ENCODE measurements around the gene DDIT3. TPM values are rescaled to one million over a fixed set of nuclear protein-coding genes. Genes with fewer than 3 reads are reported as not detected.

The DDIT3 gene
- total RNA-seq, 1 experiment from 2014 or later: 61.9 TPM

DNA sequence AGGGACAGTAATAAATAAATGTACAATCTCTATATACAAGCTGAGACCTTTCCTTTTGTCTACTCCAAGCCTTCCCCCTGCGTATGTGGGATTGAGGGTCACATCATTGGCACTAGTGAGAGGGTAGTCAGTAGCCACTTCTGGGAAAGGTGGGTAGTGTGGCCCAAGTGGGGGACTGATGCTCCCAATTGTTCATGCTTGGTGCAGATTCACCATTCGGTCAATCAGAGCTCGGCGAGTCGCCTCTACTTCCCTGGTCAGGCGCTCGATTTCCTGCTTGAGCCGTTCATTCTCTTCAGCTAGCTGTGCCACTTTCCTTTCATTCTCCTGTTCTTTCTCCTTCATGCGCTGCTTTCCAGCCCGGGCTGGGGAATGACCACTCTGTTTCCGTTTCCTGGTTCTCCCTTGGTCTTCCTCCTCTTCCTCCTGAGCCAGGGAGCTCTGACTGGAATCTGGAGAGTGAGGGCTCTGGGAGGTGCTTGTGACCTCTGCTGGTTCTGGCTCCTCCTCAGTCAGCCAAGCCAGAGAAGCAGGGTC, 3.6 kb downstream of the DDIT3 start:
- intact Hi-C loops (cut with micrococcal nuclease; ENCODE audit: unreplicated experiment): no loop called here
- peaks cover 27% of the 10 kb centered on the region for H3K4me1 ChIP-seq (ENCODE audit: insufficient read depth, low read length, poor library complexity, severe bottlenecking)
- TF ChIP-seq, protein P1, sequence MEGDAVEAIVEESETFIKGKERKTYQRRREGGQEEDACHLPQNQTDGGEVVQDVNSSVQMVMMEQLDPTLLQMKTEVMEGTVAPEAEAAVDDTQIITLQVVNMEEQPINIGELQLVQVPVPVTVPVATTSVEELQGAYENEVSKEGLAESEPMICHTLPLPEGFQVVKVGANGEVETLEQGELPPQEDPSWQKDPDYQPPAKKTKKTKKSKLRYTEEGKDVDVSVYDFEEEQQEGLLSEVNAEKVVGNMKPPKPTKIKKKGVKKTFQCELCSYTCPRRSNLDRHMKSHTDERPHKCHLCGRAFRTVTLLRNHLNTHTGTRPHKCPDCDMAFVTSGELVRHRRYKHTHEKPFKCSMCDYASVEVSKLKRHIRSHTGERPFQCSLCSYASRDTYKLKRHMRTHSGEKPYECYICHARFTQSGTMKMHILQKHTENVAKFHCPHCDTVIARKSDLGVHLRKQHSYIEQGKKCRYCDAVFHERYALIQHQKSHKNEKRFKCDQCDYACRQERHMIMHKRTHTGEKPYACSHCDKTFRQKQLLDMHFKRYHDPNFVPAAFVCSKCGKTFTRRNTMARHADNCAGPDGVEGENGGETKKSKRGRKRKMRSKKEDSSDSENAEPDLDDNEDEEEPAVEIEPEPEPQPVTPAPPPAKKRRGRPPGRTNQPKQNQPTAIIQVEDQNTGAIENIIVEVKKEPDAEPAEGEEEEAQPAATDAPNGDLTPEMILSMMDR (conservative IDR thresholded peaks at IDR 0.05; ENCODE audit: low read depth, low read length): no peak
- TF ChIP-seq EZH2 (IDR thresholded peaks at IDR 0.05; ENCODE audit: borderline replicate concordance, low read depth, low read length, poor library complexity, severe bottlenecking): no peak
- H3K36me3 ChIP-seq (ENCODE audit: insufficient read depth, low read length, poor library complexity, severe bottlenecking): peaks cover 84% of the 10 kb centered on the region
- DNase-seq (ENCODE audit: low spot score): no peak
- H3K27me3 ChIP-seq (replicated peaks; ENCODE audit: insufficient read depth, low read depth, low read length, poor library complexity): no peaks in the 10 kb centered on the region
- POLR2A ChIA-PET (ENCODE audit: low non-redundant PET): no interaction called here
- BruUV-seq (replicated peaks): no TSS peak
- H3K9me3 ChIP-seq (ENCODE audit: low read depth, low read length, poor library complexity, severe bottlenecking): no peaks in the 10 kb centered on the region
- CTCF ChIA-PET: no interaction called here
- H3K4me3 ChIP-seq (ENCODE audit: low read depth, low read length, poor library complexity, severe bottlenecking): no peak overlapping the region
- H3K27ac ChIP-seq (ENCODE audit: low read depth, low read length, poor library complexity, severe bottlenecking): peak overlapping the region; percentile 43

DNA sequence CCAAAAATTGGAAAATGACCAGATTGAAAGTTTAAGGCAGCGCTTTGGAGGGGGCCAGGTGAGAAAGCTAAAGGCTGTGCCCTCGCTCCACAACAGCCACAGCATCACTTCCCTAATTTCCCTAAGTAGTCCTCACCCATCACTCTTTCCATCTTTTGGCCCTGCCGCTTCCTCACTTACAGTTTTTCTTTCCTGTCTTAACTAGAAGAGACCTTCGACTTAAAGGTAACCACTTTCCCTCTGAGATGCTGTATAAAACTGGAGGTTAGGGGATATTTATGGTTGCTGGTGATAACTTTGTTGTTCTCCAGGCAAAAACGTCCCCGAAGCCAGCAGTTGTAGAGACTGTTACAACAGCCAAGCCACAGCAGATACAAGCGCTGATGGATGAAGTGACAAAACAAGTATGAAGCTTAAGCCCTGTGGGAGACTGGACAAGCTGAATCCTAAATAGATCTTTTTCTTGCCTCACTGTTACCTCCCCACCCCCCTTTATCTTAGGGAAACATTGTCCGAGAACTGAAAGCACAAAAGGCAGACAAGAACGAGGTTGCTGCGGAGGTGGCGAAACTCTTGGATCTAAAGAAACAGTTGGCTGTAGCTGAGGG, 4.3 kb downstream of the DDIT3 start:
- TSS peak; percentile 26 for BruUV-seq (replicated peaks)
- CTCF ChIA-PET: no interaction called here
- DNase-seq (ENCODE audit: low spot score): no peak
- intact Hi-C loops (cut with micrococcal nuclease; ENCODE audit: unreplicated experiment): no loop called here
- H3K36me3 ChIP-seq (ENCODE audit: insufficient read depth, low read length, poor library complexity, severe bottlenecking): peaks cover 91% of the 10 kb centered on the region
- H3K27me3 ChIP-seq (replicated peaks; ENCODE audit: insufficient read depth, low read depth, low read length, poor library complexity): no peaks in the 10 kb centered on the region
- no peak overlapping the region for H3K4me3 ChIP-seq (ENCODE audit: low read depth, low read length, poor library complexity, severe bottlenecking)
- H3K9me3 ChIP-seq (ENCODE audit: low read depth, low read length, poor library complexity, severe bottlenecking): no peaks in the 10 kb centered on the region
- POLR2A ChIA-PET (ENCODE audit: low non-redundant PET): no interaction called here
- H3K4me1 ChIP-seq (ENCODE audit: insufficient read depth, low read length, poor library complexity, severe bottlenecking): peaks cover 21% of the 10 kb centered on the region
- peak overlapping the region; percentile 43 for H3K27ac ChIP-seq (ENCODE audit: low read depth, low read length, poor library complexity, severe bottlenecking)
- TF ChIP-seq EZH2 (IDR thresholded peaks at IDR 0.05; ENCODE audit: borderline replicate concordance, low read depth, low read length, poor library complexity, severe bottlenecking): no peak
- TF ChIP-seq, protein P1 (conservative IDR thresholded peaks at IDR 0.05; ENCODE audit: low read depth, low read length): no peak

DNA sequence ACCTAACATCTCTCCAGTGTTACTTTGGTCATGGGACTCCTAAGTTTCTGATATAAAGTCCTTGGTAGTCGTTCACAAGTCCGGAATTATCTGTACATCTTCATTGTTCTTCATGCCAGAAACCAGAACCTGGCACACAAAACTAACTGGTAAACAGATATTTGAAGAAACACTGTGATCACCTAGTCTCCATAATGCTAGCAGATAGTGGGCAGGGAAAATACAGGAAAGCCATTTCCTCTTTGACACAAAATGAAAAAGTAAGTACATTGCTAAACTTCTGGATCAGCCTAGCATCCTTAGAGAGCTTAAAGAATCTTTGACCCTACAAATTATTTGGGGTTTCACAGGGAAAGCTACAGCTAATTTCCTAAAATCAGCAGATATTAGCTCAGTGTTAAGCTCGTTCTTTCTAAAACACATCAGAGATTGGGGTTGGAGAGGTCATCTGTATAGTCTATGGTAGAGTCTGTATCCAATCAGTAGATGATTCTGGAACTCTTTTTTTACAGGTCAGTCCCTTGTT, 4.8 kb downstream of the DDIT3 start:
- Histone ChIP-seq H3K4me1 (ENCODE audit: insufficient read depth, low read length, poor library complexity, severe bottlenecking) (peaks cover 18% of the 10 kb centered on the region), H3K27ac (ENCODE audit: low read depth, low read length, poor library complexity, severe bottlenecking) (peak overlapping the region; percentile 58), H3K36me3 (ENCODE audit: insufficient read depth, low read length, poor library complexity, severe bottlenecking) (peaks cover 96% of the 10 kb centered on the region), H3K4me3 (ENCODE audit: low read depth, low read length, poor library complexity, severe bottlenecking) (no peak overlapping the region), H3K27me3 (replicated peaks; ENCODE audit: insufficient read depth, low read depth, low read length, poor library complexity) (no peaks in the 10 kb centered on the region), H3K9me3 (ENCODE audit: low read depth, low read length, poor library complexity, severe bottlenecking) (no peaks in the 10 kb centered on the region)
- ChIA-PET POLR2A (ENCODE audit: low non-redundant PET) (interaction anchor here (0.8 kb wide), 1 partner anchor 15 kb away, joined by 4 read pairs; no protein-coding TSS in a partner anchor), CTCF (no interaction called here)
- intact Hi-C loops (cut with micrococcal nuclease; ENCODE audit: unreplicated experiment): no loop called here
- no peak for DNase-seq (ENCODE audit: low spot score)
- no peak for TF ChIP-seq EZH2 (IDR thresholded peaks at IDR 0.05; ENCODE audit: borderline replicate concordance, low read depth, low read length, poor library complexity, severe bottlenecking)
- TF ChIP-seq, protein P1 (conservative IDR thresholded peaks at IDR 0.05; ENCODE audit: low read depth, low read length): no peak
- BruUV-seq (replicated peaks): no TSS peak
